GM21526 (cell line): Measurements from ENCODE around the gene MLLT3.
A peak's percentile ranks its signal among the peaks of the same experiment; 100 is the strongest.
"Not testable (repeated sequence)": the region's sequence is repeated elsewhere in the genome, so short reads cannot be mapped to it uniquely, and the experiment has no call there.

Source experiments
- ATAC-seq: cut with Tn5 transposase; IDR thresholded peaks from one replicate; pipeline ENCODE4 v1.9.1; 2021; ENCODE audit warnings: moderate library complexity; ENCODE audit not compliant: unreplicated experiment, low FRiP score

Gene MLLT3

DNA sequence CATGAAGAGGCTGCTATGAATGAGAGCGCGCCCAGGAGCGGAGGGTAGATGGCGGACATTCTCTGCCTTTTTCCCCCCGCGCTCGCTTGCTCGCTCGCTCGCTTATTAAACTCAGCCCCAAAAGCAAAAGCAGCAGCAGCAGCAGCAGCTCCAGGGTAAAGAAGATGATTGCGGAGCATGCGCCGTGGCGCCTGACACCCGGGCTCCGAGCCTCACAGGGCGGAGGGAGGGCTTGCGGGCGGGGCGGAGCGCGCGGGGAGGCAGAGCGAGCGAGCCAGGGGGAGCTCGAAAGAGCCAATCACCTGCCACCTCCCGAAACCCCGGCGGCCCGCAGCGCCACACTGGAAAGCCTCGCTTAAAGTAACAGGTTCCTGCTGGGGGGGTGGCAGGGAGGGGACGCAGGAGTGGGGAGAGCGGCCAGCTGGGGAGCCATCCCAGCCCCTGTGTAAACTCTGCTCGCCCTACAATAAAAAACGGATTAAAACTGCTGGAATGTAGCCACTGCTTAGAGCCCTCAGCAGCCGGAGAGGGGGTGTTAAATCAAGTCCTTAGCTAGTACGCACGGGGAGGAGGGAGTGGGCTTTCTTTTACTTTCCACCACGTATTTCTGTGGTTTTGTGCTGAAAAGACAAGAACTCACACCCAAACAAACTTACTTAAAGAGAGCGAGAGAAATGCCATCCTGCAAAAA is at the start of gene MLLT3:
TSS of gene MLLT3 (minus strand) at position 170 of the 691 bp plus-strand sequence.
- ATAC-seq = peak; percentile 83

DNA sequence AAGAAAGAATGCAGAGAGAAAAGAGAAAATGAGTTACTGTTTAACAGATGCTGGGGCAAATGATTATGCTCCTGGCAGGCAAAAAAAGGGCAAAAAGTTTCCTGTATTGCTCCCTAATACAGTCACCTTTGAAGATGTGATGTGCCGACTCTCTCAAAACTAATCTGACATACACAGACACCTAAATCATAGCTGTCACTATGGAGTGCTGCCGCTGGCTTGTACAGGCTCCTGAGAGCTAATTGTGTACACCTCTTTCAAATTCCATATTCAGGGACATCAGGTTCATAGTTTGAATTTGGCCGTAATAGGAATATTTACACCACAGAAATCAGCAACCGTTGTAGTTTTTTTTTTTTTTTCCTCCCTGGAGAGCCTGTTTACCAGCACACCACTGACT is 49.3 kb upstream of the MLLT3 start:
- no peak for ATAC-seq

DNA sequence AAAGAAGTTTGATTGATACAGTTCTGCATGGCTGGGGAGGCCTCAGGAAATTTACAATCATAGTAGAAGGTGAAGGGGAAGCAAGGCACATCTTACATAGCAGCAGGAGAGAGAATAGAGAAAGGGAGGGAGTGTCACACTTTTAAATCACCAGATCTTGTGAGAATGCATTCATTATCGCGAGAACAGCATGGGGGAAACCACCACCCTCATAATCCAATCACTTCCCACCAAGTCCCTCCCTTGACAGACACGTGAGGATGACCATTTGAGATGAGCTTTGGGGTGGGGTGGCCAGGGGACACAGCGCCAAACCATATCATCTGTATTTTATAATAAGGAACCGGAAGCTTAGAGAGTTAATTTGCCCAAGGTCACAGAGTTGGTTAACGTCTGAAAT is 48.1 kb upstream of the MLLT3 start:
- ATAC-seq = no peak

DNA sequence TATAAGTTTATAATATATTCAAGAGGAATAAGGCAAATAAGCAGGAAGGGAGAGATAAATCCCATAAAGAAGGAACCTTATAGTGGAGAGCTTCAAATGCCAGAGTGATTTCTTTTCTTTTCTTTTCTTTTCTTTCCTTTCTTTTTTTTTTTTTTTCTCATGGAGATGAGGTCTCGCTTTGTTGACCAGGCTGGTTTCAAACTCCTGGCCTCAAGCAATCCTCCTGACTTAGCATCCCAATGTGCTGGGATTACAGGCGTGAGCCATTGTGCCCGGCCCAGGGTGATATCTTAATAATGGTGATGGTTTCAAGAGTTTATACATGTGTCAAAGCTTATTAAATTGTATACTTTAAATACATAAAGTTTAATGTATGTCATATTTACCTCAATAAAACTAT is 42.2 kb upstream of the MLLT3 start:
- ATAC-seq = no peak

DNA sequence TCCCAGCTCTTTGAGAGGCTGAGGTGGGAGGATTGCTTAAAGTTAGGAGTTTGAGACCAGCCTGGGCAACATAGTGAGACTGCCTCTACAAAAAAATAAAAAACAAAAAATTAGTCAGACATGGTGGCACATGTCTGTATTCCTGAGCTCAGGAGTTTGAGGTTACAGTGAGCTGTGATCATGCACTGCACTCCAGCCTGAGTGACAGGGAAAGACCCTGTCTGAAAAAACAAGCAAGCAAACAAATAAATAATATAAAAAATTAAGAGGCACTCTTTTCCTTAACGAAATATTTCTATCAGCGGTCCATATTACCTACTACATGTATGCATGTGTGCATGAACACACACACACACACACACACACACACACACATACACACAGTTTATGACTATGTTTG is 40.8 kb upstream of the MLLT3 start:
- no peak for ATAC-seq

DNA sequence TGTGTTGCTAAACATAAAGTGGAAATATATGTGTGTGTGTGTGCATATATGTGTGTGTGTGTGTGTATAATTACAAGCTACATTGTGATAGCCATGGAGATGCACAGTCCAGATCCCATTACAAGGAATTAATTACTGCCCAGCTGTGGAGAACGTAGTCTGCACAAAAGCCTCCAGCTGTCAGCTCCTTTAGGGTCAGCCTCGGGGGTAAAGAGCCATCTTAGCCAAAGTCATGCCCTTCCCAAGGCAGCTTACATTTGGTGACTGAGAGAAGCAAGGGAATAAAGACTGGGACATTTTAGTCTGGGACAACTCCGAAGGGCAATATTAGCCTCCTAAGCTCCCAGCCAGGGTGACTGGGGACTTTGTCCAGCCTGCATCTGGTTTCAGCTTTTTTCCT is 39.9 kb upstream of the MLLT3 start:
- ATAC-seq = no peak

DNA sequence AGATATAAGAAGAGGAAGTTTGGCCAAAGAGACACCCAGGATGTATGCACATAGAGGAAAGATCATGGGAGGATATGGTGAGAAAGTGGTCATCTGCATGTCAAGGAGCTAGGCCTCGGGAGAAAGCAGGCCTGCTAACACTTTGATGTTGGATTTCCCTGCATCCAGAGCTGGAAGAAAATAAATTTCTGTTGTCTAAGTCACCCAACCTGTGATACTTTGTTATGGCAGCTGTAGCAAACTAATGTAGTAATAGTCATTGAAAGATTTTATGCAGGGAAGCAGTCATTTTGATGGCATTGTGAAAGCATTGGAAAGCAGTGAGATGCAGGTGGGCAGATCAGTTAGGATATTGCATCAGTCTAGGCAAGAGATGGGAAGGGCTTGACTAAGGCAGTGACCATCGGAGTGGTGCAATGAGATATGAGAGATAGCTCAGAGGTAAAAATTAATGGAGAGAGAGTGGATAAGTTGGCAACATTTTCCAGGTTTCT is 37.2 kb upstream of the MLLT3 start:
- no peak for ATAC-seq

DNA sequence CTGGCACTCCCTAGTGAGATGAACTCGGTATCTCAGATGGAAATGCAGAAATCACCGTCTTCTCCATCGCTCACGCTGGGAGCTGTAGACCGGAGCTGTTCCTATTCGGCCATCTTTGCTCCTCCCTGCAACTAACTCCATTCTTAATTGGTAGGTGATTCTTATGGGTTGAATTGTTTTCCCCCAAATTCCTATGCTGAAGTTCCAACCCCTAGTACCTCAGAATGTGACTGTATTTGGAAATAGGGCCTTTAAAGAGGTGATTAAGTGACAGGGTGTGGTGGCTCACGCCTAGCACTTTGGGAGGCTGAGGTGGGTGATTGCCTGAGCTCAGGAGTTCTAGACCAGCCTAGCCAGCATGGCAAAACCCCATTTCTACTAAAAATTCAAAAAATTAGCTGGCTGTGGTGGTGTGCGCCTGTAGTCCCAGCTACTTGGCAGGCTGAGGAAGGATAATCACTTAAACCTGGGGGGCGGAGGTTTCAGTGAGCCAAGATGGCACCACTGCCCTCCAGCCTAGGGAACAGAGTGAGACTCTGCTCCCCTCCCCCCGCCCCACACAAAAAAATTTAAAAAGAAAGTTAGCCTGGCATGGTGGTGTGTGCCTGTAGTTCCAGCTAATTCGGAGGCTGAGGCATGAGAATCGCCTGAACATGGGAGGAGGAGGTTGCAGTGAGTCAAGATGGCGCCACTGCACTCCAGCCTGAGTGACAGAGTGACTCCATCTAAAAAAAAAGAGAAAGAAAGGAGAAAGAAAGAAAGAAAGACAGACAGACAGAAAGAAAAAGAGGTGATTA is 36.6 kb upstream of the MLLT3 start:
- no peak for ATAC-seq

DNA sequence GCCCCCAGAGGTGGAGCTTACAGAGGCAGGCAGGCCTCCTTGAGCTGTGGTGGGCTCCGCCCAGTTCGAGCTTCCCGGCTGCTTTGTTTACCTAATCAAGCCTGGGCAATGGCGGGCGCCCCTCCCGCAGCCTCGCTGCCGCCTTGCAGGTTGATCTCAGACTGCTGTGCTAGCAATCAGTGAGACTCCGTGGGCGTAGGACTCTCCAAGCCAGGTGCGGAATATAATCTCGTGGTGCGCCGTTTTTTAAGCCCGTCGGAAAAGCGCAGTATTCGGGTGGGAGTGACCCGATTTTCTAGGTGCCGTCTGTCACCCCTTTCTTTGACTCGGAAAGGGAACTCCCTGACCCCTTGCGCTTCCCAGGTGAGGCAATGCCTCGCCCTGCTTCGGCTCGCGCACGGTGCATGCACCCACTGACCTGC is 36.0 kb upstream of the MLLT3 start:
- ATAC-seq = not testable (repeated sequence)

DNA sequence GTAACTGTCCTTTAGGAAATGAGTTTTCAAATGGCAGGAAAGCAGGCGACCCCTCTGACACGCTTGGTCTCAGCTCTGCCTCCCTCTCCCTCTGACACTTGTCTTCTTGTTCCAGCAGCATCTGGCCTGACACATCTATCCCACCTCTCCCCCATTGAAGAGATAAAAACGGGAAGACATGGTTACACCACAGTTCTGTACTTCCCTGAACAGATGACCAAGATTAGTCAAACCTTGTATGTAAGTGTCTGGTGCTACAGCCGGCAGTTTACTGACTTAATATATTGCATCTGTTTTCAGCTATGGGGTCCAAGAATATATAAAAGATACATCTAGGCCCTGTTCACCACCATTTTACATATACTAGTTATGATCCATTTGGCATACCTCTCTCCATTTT is 29.6 kb upstream of the MLLT3 start:
- ATAC-seq = no peak

DNA sequence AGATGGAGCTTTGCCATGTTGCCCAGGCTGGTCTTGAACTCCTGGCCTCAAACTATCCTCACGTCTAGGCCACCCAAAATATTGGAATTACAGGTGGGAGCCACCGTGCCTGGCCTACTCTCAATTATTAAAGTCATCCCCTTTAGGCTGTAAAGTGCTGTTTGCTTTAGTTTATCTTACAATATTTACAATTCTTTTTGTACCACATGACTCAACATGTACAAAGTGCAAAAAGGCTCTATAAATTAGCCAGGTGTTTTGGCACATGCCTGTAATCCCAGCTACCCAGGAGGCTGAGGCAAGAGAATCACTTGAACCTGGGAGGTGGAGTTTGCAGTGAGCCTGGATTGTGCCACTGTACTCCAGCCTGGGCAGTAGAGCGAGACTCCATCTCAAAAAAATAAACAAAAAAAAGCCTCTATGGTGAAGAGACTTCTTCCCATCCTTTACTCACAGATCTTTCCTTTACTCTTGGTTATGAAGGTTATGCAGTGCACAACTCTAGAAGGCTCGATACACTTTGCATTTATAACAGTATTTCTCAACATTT is 28.5 kb upstream of the MLLT3 start:
- ATAC-seq = no peak

DNA sequence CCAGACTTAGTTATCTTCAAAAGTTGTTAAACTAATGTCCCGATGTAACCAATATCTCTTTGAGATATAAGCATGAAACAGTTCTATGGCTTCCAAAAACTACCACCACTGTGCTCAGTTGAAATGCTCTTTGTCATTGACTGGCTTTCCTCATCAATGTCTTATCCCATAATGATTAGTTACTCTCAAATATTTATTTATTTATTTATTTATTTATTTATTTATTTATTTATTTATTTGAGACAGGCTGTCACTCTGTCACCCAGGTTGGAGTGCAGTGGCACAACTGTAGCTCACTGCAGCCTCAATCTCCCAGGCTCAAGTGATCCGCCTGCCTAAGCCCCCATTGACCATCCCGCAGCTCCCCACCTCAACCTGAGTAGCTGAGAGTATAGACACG is 28.0 kb upstream of the MLLT3 start:
- ATAC-seq = no peak

DNA sequence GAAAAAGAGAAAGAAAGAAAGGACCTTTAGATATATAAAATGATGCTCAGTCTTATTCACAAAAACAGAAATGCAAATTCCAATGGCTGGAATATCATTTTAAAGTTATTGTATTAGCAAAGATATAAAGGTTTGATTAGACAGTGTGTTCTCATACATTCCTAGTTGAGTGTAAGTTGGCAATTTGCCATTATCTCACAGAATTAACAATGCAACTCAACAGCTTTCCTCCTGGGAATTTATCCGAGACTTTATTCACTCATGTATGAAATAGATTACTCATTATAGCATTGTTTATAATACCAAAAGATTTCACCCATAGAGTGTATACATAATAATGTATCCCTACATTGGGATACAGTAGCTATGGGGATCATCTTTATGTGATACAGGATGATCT is 27.1 kb upstream of the MLLT3 start:
- no peak for ATAC-seq

DNA sequence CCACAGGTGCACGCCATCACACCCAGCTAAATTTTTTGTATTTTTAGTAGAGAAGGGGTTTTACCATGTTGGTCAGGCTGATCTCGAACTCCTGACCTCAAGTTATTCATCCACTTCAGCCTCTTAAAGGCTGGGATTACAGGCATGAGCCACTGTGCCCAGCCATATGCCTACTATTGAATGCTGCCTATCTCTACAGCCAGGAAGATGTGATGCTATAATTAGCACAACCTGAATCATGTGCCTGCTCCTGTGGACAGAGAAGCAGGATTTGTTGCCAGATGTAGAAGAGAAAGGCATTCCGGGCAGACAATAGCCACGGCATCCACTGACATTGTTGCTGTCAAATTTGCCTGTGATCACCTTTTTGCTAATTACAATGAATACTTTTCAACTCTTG is 24.4 kb upstream of the MLLT3 start:
- no peak for ATAC-seq

DNA sequence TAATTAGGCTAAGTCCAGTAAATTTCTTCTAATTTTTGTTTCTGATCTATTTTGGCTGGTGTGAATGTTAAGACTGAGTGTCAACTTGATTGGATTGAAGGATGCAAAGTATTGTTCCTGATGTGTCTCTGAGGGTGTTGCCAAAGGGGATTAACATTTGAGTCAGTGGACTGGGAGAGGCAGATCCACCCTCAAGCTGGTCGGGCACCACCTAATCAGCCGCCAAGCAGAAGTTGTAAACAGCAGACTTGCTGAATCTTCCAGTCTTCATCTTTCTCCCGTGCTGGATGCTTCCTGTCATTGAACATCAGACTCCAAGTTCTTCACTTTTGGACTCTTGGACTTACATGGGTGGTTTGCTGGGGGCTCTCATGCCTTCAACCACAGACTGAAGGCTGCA is 21.4 kb upstream of the MLLT3 start:
- no peak for ATAC-seq

DNA sequence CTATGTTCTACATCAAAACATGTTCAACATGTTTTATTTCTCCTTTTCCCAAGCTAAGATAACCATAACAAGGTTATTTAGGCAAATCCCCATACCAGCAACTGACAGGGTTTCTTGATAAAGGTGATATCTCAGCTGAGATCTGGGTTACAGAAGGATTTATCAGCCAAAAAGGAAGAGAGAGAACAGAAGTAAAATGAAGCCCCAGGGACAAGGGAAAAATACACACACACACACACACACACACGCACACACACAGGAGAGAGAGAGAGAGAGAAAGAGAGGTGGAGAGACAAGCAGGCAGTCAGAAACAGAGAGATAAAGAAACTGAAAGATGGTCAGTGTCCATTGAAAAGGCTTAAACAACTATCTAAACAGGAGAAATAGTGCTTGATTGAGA is 19.7 kb upstream of the MLLT3 start:
- no peak for ATAC-seq

DNA sequence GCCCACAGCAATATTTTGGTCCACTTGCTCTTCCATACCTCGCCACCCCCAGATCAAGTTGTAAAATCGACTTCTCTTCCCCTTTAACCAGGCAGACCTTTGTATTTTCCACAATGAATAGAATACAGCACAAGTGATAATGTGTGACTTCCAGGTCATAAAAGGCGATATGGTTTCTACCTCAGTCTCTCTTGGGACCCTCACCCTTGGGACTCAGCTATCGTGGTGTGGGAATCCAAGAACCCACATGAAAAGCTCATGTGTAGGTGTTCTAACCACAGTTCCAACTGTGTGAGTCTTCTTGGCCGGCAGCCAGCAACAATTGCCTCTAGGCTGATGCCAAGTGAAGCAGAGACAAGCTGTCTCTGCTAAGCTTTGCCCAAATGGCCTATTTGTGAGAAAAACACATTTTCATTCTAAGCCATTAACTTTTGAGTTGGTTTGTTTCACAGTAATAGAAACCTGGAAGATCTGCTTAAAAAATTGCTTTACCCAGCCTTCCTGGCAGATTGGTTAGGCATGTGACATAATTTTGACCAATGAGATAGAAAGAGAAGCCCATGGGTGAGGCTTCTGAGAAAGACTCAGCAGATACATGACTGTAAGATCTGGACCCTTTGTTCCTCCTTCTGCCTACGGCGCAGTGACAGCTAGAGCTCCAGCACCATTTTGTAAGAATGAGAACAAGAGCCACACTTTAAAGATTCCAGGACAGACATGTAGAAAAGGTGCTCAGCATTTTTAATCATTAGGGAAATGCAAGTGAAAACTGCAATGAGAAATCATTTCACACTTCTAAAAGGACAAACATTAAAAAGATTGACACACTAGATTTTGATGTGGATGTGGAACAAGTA is 18.3 kb upstream of the MLLT3 start:
- ATAC-seq = peak; percentile 82

DNA sequence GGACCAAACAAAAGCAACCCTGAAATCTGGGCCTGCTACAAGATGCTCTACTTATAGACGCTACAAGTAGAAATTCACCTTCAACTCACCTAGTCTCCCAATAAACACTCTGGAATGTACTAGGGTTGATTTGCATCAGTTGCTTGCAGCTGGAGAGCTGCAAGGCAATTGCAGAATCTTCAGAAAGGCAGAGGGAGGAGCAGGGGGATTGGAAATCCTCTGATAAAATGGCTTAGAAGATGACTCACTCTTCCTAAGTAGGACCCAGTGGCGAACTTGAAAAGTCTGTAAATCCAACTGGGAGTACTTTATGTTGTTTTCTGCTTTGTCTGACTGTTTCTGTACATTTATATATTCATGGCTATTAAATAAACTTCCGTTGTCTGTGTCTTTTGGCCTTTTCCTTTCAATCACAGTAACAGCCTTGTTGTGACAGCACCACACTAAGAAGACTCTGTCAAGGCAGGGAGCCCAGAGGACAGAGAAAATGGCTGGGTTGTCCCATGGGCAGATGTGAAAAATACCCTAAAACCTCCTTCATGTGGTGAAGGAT is 14.7 kb upstream of the MLLT3 start:
- no peak for ATAC-seq

DNA sequence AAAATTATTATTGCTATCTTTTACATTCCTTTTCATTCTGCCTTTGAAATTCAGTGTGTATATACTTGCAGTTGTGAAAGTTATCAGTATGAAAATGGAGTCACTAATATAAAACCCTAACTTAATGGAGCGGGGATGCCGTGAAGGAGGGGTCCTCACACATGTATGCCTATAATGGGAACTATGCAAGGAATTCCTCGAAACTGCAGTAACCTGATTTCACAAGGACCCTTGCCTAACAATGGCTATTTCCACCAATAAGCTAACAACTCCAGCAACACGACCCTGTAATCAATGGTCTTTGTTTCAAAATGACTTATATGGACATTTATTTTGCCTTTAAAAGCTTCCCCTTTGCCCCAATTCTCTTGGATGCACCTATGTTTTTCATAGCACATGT is 12.6 kb upstream of the MLLT3 start:
- no peak for ATAC-seq

DNA sequence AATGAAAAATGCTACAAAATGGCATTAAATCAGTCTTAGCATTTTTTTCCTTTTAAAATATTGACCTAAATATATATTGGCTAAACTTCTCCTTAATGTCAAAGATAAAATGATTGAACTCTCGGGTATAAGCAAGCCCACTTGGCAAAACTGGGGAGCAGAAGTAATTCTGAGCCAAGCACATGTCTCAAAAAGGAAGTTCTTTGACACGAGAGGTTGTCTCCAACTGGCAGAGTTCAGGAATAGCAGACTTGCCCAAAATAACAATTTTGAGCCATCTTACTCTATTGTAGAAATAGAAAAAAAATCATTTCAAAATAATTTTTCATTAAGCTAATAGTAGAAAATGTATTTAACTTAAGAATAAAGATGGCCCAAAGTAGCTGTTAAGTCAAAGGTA is 10.4 kb upstream of the MLLT3 start:
- ATAC-seq = no peak
